Tibial nerve (tissue), 4 donors: ENCODE data around the gene LIPG.

Experiments
- EP300 ChIP-seq, 2 donors: sonication (generic); formaldehyde crosslinking; IDR thresholded peaks; one replicate each; pipeline ENCODE4 v1.6.1; 2017; ENCODE audit warnings: antibody characterized with exemption in 2 of 2, mild to moderate bottlenecking in 1 of 2
- POLR2A ChIP-seq, 2 donors: fragments of 450-650 bp; IDR thresholded peaks; one replicate each; pipeline ENCODE4 v1.6.1; 2017; ENCODE audit warnings: antibody characterized with exemption in 2 of 2, mild to moderate bottlenecking in 2 of 2, moderate library complexity in 2 of 2
- TF ChIP-seq, protein P1 (sequence below), 5 experiments: fragments of 200-600 bp in 3 of 5; fragments of 450-650 bp in 2 of 5; sonication (generic) in 3 of 5; IDR thresholded peaks; one replicate each; pipeline ENCODE4 v1.5.1; 2016 to 2019; ENCODE audit warnings: antibody characterized with exemption in 5 of 5, mild to moderate bottlenecking in 3 of 5, moderate library complexity in 2 of 5

DNA sequence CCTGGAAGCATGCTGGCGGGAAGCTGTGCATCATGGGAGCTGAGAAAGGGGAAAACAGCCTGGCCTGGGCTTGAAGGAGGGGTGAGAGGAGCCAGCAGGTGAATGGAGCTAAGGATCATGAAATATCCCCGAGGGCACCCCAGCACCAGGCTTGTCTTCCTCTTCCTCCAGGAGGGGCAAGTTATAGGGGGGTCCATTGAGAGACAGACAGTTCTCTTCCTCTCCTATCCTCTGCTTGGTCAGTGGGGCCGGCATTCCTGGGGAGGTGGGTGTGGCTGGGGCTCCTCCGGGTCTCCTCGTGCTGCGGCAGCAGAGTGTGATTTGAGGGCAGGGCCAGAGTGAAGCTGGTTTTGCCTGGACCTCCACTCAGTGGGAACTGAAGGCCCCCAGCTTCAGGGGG lies 78.9 kb downstream of the LIPG start:
- TF ChIP-seq, protein P1, sequence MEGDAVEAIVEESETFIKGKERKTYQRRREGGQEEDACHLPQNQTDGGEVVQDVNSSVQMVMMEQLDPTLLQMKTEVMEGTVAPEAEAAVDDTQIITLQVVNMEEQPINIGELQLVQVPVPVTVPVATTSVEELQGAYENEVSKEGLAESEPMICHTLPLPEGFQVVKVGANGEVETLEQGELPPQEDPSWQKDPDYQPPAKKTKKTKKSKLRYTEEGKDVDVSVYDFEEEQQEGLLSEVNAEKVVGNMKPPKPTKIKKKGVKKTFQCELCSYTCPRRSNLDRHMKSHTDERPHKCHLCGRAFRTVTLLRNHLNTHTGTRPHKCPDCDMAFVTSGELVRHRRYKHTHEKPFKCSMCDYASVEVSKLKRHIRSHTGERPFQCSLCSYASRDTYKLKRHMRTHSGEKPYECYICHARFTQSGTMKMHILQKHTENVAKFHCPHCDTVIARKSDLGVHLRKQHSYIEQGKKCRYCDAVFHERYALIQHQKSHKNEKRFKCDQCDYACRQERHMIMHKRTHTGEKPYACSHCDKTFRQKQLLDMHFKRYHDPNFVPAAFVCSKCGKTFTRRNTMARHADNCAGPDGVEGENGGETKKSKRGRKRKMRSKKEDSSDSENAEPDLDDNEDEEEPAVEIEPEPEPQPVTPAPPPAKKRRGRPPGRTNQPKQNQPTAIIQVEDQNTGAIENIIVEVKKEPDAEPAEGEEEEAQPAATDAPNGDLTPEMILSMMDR (IDR thresholded peaks at IDR 0.05): no peak
- no peak for TF ChIP-seq POLR2A (IDR thresholded peaks at IDR 0.05)
- no peak for TF ChIP-seq EP300 (IDR thresholded peaks at IDR 0.05)
